GM23338 (cell line): ENCODE measurements around the gene KCNK3.

Source experiments
- CREB1 ChIP-seq: fragments of 250-450 bp; sonication (Bioruptor Pico); IDR thresholded peaks from 2 replicates; pipeline ENCODE4 v1.5.0; 2020; ENCODE audit warnings: low read depth, mild to moderate bottlenecking, moderate library complexity
- EZH2 ChIP-seq: fragments of 200-600 bp; sonication (generic); IDR thresholded peaks from one replicate; pipeline ENCODE4 v1.8.0; 2017; ENCODE audit warnings: antibody characterized with exemption, mild to moderate bottlenecking, low read depth; ENCODE audit not compliant: unreplicated experiment
- EZH2phosphoT487 ChIP-seq: fragments of 200-600 bp; sonication (generic); IDR thresholded peaks from one replicate; pipeline ENCODE4 v1.8.1; 2018; ENCODE audit warnings: antibody characterized with exemption; ENCODE audit not compliant: unreplicated experiment
- NANOG ChIP-seq: IDR thresholded peaks from 2 replicates; pipeline ENCODE4 v1.6.1; 2016; ENCODE audit warnings: antibody characterized with exemption, borderline replicate concordance
- POLR2AphosphoS5 ChIP-seq: IDR thresholded peaks from 2 replicates; pipeline ENCODE4 v1.6.1; 2016; ENCODE audit warnings: antibody characterized with exemption, low read depth
- ZNF114 ChIP-seq: fragments of 250-450 bp; sonication (Bioruptor Pico); IDR thresholded peaks from 2 replicates; pipeline ENCODE4 v1.5.0; 2020; ENCODE audit warnings: mild to moderate bottlenecking, moderate library complexity
- TF ChIP-seq, protein P1 (sequence below), 2 experiments: fragments of 200-600 bp in 1 of 2; sonication (generic) in 1 of 2; conservative IDR thresholded peaks; 2 replicates each; pipeline versions ENCODE4 v1.5.1 to v1.6.1; 2016 to 2017; ENCODE audit warnings: antibody characterized with exemption in 2 of 2, low read depth in 2 of 2, mild to moderate bottlenecking in 2 of 2, moderate library complexity in 1 of 2

DNA sequence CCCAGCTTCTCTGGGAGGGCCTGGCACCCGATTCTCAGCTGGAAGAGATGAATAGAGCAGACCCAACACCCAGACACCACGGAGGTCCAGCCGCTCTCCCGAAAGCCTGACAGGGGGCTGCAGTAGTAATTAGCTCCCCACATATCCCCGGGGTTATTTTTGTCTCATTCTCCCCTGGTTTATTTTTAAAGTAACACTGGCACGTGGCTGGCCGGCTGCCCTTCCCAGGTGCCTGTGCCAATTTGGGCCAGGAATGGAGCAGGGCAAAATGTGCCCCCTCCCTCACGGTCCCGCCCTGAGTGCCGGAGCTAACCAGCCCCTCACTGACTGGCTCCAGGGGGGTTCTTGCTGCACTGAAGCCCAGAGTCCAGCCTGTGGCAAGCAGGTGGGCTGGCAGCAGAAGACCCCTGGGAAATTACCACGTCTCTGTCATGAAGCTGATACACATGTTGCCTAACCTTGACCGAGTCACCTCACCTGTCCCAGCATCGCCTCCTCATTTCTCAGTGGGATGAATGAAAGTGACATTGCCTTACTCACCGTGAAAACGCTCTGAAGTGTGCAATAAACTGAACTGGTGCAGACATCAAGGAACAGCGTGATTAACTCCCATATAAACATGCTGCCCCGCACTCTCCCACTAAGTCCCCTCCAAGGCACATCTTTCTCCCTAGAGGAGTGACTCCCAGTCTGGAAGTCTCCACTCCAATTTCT is 18.4 kb downstream of the KCNK3 start:
- TF ChIP-seq POLR2AphosphoS5, result no peak
- TF ChIP-seq, protein P1, sequence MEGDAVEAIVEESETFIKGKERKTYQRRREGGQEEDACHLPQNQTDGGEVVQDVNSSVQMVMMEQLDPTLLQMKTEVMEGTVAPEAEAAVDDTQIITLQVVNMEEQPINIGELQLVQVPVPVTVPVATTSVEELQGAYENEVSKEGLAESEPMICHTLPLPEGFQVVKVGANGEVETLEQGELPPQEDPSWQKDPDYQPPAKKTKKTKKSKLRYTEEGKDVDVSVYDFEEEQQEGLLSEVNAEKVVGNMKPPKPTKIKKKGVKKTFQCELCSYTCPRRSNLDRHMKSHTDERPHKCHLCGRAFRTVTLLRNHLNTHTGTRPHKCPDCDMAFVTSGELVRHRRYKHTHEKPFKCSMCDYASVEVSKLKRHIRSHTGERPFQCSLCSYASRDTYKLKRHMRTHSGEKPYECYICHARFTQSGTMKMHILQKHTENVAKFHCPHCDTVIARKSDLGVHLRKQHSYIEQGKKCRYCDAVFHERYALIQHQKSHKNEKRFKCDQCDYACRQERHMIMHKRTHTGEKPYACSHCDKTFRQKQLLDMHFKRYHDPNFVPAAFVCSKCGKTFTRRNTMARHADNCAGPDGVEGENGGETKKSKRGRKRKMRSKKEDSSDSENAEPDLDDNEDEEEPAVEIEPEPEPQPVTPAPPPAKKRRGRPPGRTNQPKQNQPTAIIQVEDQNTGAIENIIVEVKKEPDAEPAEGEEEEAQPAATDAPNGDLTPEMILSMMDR (conservative IDR thresholded peaks at IDR 0.05; ENCODE audit: low read depth in 2 of 2), result no peak
- no peak for TF ChIP-seq NANOG
- no peak for TF ChIP-seq EZH2
- no peak for TF ChIP-seq EZH2phosphoT487
- TF ChIP-seq CREB1 (CRISPR knock-in tag), result no peak
- no peak for TF ChIP-seq ZNF114 (CRISPR knock-in tag)
